ENCODE data around the gene RAB3A.
A peak's percentile ranks its signal among the peaks of the same experiment; 100 is the strongest.

DNA sequence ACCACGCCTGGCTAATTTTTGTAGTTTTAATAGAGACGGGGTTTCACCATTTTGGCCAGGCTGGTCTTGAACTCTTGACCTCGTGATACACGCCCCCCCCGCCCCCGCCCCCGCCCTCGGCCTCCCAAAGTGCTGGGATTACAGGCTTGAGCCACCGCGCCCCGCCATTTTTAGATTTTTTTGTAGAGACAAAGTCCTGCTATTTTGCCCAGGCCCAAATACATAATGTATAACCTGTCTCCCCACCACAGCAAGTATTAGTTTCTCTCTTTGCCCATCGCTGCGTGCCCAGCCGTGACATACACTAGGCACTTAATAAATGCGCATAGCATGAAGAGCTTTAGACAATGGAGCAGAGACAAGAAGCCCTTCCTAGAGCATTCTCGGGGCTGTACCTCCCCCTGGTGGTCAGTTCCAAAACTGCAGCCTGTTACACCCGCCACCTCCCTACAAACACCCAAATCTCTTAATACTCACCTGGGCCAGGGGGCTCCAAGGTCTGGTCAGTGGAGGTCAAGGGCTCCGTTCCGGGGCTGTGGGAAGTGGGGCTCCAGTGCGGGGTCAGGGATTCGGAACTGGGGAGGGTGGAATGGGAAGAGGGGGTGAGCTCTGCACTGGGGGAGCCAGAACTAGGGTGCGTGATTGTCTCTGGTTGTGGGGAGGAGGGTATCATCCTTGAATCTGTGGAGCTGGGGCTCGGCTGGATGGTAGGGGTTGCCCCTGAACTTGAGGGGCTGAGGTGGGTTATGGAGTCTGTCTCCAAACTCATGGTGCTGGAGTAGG, 47.9 kb upstream of the RAB3A start:
- TF ChIP-seq, protein P1, sequence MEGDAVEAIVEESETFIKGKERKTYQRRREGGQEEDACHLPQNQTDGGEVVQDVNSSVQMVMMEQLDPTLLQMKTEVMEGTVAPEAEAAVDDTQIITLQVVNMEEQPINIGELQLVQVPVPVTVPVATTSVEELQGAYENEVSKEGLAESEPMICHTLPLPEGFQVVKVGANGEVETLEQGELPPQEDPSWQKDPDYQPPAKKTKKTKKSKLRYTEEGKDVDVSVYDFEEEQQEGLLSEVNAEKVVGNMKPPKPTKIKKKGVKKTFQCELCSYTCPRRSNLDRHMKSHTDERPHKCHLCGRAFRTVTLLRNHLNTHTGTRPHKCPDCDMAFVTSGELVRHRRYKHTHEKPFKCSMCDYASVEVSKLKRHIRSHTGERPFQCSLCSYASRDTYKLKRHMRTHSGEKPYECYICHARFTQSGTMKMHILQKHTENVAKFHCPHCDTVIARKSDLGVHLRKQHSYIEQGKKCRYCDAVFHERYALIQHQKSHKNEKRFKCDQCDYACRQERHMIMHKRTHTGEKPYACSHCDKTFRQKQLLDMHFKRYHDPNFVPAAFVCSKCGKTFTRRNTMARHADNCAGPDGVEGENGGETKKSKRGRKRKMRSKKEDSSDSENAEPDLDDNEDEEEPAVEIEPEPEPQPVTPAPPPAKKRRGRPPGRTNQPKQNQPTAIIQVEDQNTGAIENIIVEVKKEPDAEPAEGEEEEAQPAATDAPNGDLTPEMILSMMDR (conservative IDR thresholded peaks at IDR 0.05; ENCODE audit: low read length) = peak; percentile 99
- TF ChIP-seq EZH2phosphoT487 (IDR thresholded peaks at IDR 0.05; ENCODE audit: borderline replicate concordance) = no peak
